H9 (cell line): ENCODE data around the gene PDE3B. TPM values are rescaled to one million over a fixed set of nuclear protein-coding genes. Genes with fewer than 3 reads are reported as not detected.

Source experiments
- DNase-seq: peaks from one replicate; pipeline ENCODE4 v3.0.0-alpha.2; 2017
- H2AFZ ChIP-seq: one replicate; pipeline ENCODE4 v1.6.1; 2013; ENCODE audit warnings: mild to moderate bottlenecking, low read length, control low read depth, moderate library complexity
- H2AK5ac ChIP-seq: 2 replicates; pipeline ENCODE4 v1.6.1; 2013; ENCODE audit warnings: low read length, control low read depth, mixed read lengths; ENCODE audit not compliant: insufficient read length
- H2BK120ac ChIP-seq: one replicate; pipeline ENCODE4 v1.6.1; 2013; ENCODE audit warnings: low read depth, mild to moderate bottlenecking, low read length, control low read depth, inconsistent platforms; ENCODE audit not compliant: poor library complexity, severe bottlenecking
- H2BK12ac ChIP-seq: 2 replicates; pipeline ENCODE4 v1.6.1; 2013; ENCODE audit warnings: low read length, control low read depth, mixed read lengths, low read depth; ENCODE audit not compliant: insufficient read length
- H2BK15ac ChIP-seq: 2 replicates; pipeline ENCODE4 v1.6.1; 2013; ENCODE audit warnings: low read depth, low read length, control low read depth
- H2BK20ac ChIP-seq: one replicate; pipeline ENCODE4 v1.6.1; 2013; ENCODE audit warnings: low read depth, mild to moderate bottlenecking, low read length, control low read depth, inconsistent platforms; ENCODE audit not compliant: poor library complexity, severe bottlenecking
- H2BK5ac ChIP-seq: 2 replicates; pipeline ENCODE4 v1.6.1; 2013; ENCODE audit warnings: low read length, control low read depth, mixed read lengths; ENCODE audit not compliant: insufficient read length
- H3K14ac ChIP-seq: 2 replicates; pipeline ENCODE4 v1.6.1; 2013; ENCODE audit warnings: low read length, control low read depth; ENCODE audit not compliant: insufficient read depth
- H3K18ac ChIP-seq: 2 replicates; pipeline ENCODE4 v1.6.1; 2013; ENCODE audit warnings: low read depth, mild to moderate bottlenecking, mixed read lengths, low read length, control low read depth; ENCODE audit not compliant: insufficient read length
- H3K23ac ChIP-seq: 2 replicates; pipeline ENCODE4 v1.6.1; 2013; ENCODE audit warnings: low read length, control low read depth, mixed read lengths, low read depth; ENCODE audit not compliant: insufficient read length
- H3K23me2 ChIP-seq: 2 replicates; pipeline ENCODE4 v1.6.1; 2013; ENCODE audit warnings: low read depth, mild to moderate bottlenecking, mixed read lengths, low read length, control low read depth; ENCODE audit not compliant: insufficient read length, poor library complexity, severe bottlenecking
- H3K27ac ChIP-seq: 2 replicates; pipeline ENCODE4 v1.5.1; 2013; ENCODE audit warnings: low read length, control low read depth, mixed read lengths, low read depth; ENCODE audit not compliant: insufficient read length
- H3K27me3 ChIP-seq: 2 replicates; pipeline ENCODE4 v1.6.1; 2013; ENCODE audit warnings: low read length, control low read depth, inconsistent platforms; ENCODE audit not compliant: insufficient read depth
- H3K4ac ChIP-seq: 2 replicates; pipeline ENCODE4 v1.6.1; 2013; ENCODE audit warnings: low read depth, mild to moderate bottlenecking, control low read depth, inconsistent platforms, low read length, moderate library complexity
- H3K4me1 ChIP-seq: 2 replicates; pipeline ENCODE4 v1.6.1; 2013; ENCODE audit warnings: low read length, control low read depth, inconsistent platforms; ENCODE audit not compliant: insufficient read depth
- H3K4me2 ChIP-seq: 2 replicates; pipeline ENCODE4 v1.6.1; 2013; ENCODE audit warnings: low read length, control low read depth, mixed read lengths; ENCODE audit not compliant: insufficient read length, insufficient read depth
- H3K56ac ChIP-seq: 2 replicates; pipeline ENCODE4 v1.6.1; 2013; ENCODE audit warnings: low read depth, mild to moderate bottlenecking, mixed read lengths, low read length, control low read depth; ENCODE audit not compliant: insufficient read length
- H3K79me1 ChIP-seq: 2 replicates; pipeline ENCODE4 v1.6.1; 2013; ENCODE audit warnings: low read depth, mild to moderate bottlenecking, moderate library complexity, low read length, control low read depth, inconsistent platforms; ENCODE audit not compliant: insufficient read depth, poor library complexity, severe bottlenecking
- H3K79me2 ChIP-seq: 2 replicates; pipeline ENCODE4 v1.6.1; 2013; ENCODE audit warnings: low read length, control low read depth, inconsistent platforms; ENCODE audit not compliant: insufficient read depth
- H3K9ac ChIP-seq: 2 replicates; pipeline ENCODE4 v1.6.1; 2013; ENCODE audit warnings: low read length, control low read depth, mixed read lengths; ENCODE audit not compliant: insufficient read length; ENCODE audit errors: extremely low read depth
- H3K9me3 ChIP-seq: one replicate; pipeline ENCODE4 v1.6.1; 2013; ENCODE audit warnings: low read depth, low read length, inconsistent platforms; ENCODE audit not compliant: control insufficient read depth
- H3T11ph ChIP-seq: one replicate; pipeline ENCODE4 v1.6.1; 2013; ENCODE audit warnings: mild to moderate bottlenecking, low read length, control low read depth, inconsistent platforms
- H4K20me1 ChIP-seq: one replicate; pipeline ENCODE4 v1.6.1; 2013; ENCODE audit not compliant: control insufficient read depth, insufficient read length, insufficient read depth
- H4K5ac ChIP-seq: 2 replicates; pipeline ENCODE4 v1.6.1; 2013; ENCODE audit warnings: low read depth, mild to moderate bottlenecking, mixed read lengths, low read length, control low read depth; ENCODE audit not compliant: insufficient read length
- H4K8ac ChIP-seq: replicated peaks from 2 replicates; pipeline ENCODE4 v1.6.1; 2013; ENCODE audit warnings: low read length, control low read depth, mixed read lengths, low read depth; ENCODE audit not compliant: insufficient read length
- H4K91ac ChIP-seq: 2 replicates; pipeline ENCODE4 v1.6.1; 2013; ENCODE audit warnings: low read depth, mild to moderate bottlenecking, moderate library complexity, mixed read lengths, low read length, control low read depth; ENCODE audit not compliant: insufficient read length
- H3K27ac Mint-ChIP-seq, 3 experiments: 2 replicates in 2 of 3; 3 replicates in 1 of 3; pipeline ENCODE4 v1.8.0; 2020 to 2021; ENCODE audit warnings: mixed read lengths in 3 of 3, mild to moderate bottlenecking in 1 of 3, moderate library complexity in 1 of 3
- H3K27me3 Mint-ChIP-seq: 2 replicates; pipeline ENCODE4 v1.8.0; 2021; ENCODE audit warnings: low read depth, mild to moderate bottlenecking, moderate library complexity, mixed read lengths
- H3K36me3 Mint-ChIP-seq, 3 experiments: 2 replicates in 2 of 3; 3 replicates in 1 of 3; pipeline ENCODE4 v1.8.0; 2020 to 2021; ENCODE audit warnings: low read depth in 3 of 3, mixed read lengths in 3 of 3; ENCODE audit not compliant: insufficient read depth in 1 of 3
- H3K4me1 Mint-ChIP-seq, 2 experiments: 2 replicates each; pipeline ENCODE4 v1.8.0; 2020; ENCODE audit warnings: mixed read lengths in 2 of 2
- H3K4me3 Mint-ChIP-seq, 2 experiments: 2 replicates in 1 of 2; 3 replicates in 1 of 2; pipeline ENCODE4 v1.8.0; 2020 to 2021; ENCODE audit warnings: mild to moderate bottlenecking in 2 of 2, mixed read lengths in 2 of 2, moderate library complexity in 1 of 2
- H3K9me3 Mint-ChIP-seq, 2 experiments: 2 replicates in 1 of 2; 3 replicates in 1 of 2; pipeline ENCODE4 v1.8.0; 2020; ENCODE audit warnings: mild to moderate bottlenecking in 2 of 2, mixed read lengths in 2 of 2, moderate library complexity in 1 of 2
- CTCF ChIP-seq: fragments of 200-600 bp; sonication (generic); conservative IDR thresholded peaks from 3 replicates; pipeline ENCODE4 v1.8.0; 2021; ENCODE audit warnings: antibody characterized with exemption, mild to moderate bottlenecking
- WGBS: extraction: QIAGEN DNeasy Blood & Tissue Kit; methylation state at CpG from one replicate; pipeline ENCODE4 v1.1.7; 2013; ENCODE audit warnings: missing lambda C conversion rate, low lambda C conversion rate, mixed read lengths; ENCODE audit not compliant: insufficient read length; ENCODE audit errors: extremely low coverage; 5-methylcytosine and 5-hydroxymethylcytosine counted together
- total RNA-seq: library from RNA; stranded (reverse); gene quantifications from 2 replicates; pipeline ENCODE4 v1.2.1, GENCODE V29; 2021

The PDE3B gene
- total RNA-seq, 1 experiment from 2014 or later, result 6.6 TPM

DNA sequence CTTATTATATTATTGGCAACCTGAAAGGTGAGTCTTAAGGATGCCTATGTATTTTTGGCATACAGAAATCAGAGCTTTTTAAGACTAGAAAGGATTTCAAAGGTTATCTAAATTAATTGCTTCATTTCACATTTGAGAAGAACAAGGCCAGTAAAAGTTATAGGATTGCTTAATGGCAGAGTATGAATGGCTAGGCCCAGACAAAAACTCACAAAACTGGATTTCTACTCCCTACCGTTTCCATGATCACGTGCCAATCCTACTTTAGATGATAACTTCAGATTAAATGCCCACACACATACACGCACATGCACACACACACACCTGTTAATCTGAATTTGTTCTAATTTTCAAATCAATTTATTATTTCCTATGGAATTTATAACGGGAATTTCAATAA, 1.8 kb upstream of the PDE3B start:
- no peak overlapping the region for H3K23ac ChIP-seq
- Mint-ChIP-seq H3K9me3 (no peaks in the 10 kb centered on the region), H3K4me1 (peaks cover 16 to 19% of the 10 kb centered on the region in 2 experiments), H3K27ac (no peak overlapping the region), H3K36me3 (no peaks in the 10 kb centered on the region), H3K27me3 (peaks cover 36% of the 10 kb centered on the region), H3K4me3 (no peak overlapping the region)
- no peak overlapping the region for H2BK12ac ChIP-seq
- no peak overlapping the region for H3K4me2 ChIP-seq
- no peaks in the 10 kb centered on the region for H4K20me1 ChIP-seq
- H3K79me2 ChIP-seq, result no peaks in the 10 kb centered on the region
- peaks cover 9% of the 10 kb centered on the region for H3K23me2 ChIP-seq
- WGBS, result no CpG with 5 or more reads among the region's 4 CpGs
- H3K4me1 ChIP-seq, result 0 out of 2 replicates have a peak, but pooled peaks cover 2% of the 10 kb centered on the region
- no peak overlapping the region for H2AFZ ChIP-seq
- no peak for TF ChIP-seq CTCF
- no peak overlapping the region for H4K5ac ChIP-seq
- no peaks in the 10 kb centered on the region for H3K79me1 ChIP-seq
- DNase-seq, result no peak
- no peak overlapping the region for H2BK5ac ChIP-seq
- H3T11ph ChIP-seq, result no peak overlapping the region
- no peak overlapping the region for H2BK15ac ChIP-seq
- no peak overlapping the region for H4K8ac ChIP-seq
- H2BK20ac ChIP-seq, result no peak overlapping the region
- no peak overlapping the region for H3K18ac ChIP-seq
- no peak overlapping the region for H3K56ac ChIP-seq
- peaks cover 2% of the 10 kb centered on the region; the same call in 1 of the 2 replicates for H3K27me3 ChIP-seq
- no peak overlapping the region for H2BK120ac ChIP-seq
- H4K91ac ChIP-seq, result no peak overlapping the region
- no peak overlapping the region for H3K14ac ChIP-seq
- no peak overlapping the region for H3K27ac ChIP-seq
- H2AK5ac ChIP-seq, result no peak overlapping the region
- no peaks in the 10 kb centered on the region for H3K9me3 ChIP-seq
- no peak overlapping the region for H3K4ac ChIP-seq
- H3K9ac ChIP-seq, result no peak overlapping the region
